ENCODE results near the gene HSPA12A. TPM values are rescaled to one million over a fixed set of nuclear protein-coding genes. Genes with fewer than 3 reads are reported as not detected.

The HSPA12A gene
- total RNA-seq, 1 experiment from 2014 or later: 3.1 TPM

GRCh38 chr10:116667484-116667883 is 74.9 kb downstream of the HSPA12A start:
- ATAC-seq (no peak), DNase-seq (no peak)
- Histone ChIP-seq H2AFZ (ENCODE audit: low read length) (no peak overlapping the region), H3K9me2 (replicated peaks; ENCODE audit: low read length) (no peaks in the 10 kb centered on the region), H3K36me3 (ENCODE audit: low read depth, low read length) (no peaks in the 10 kb centered on the region), H3K4me1 (ENCODE audit: insufficient read depth, low read length) (peaks cover 24% of the 10 kb centered on the region), H4K20me1 (ENCODE audit: low read length) (no peaks in the 10 kb centered on the region), H3K4me3 (ENCODE audit: low read length) (no peak overlapping the region), H3K9me3 (ENCODE audit: low read length) (no peaks in the 10 kb centered on the region), H3K79me2 (ENCODE audit: low read length) (no peaks in the 10 kb centered on the region), H3F3A (ENCODE audit: low read length, unreplicated experiment) (no peaks in the 10 kb centered on the region), H3K4me2 (ENCODE audit: low read length) (no peak overlapping the region), H3K27ac (ENCODE audit: low read length) (no peak overlapping the region), H3K27me3 (ENCODE audit: low read length) (no peaks in the 10 kb centered on the region; the same call in 1 of the 2 replicates), H3K9ac (ENCODE audit: low read length) (no peak overlapping the region)
- BruUV-seq (replicated peaks): no TSS peak
- intact Hi-C loops (cut with micrococcal nuclease): no loop called here
- TF ChIP-seq EZH2phosphoT487 (IDR thresholded peaks at IDR 0.05; ENCODE audit: borderline replicate concordance, low read length) (no peak), EZH2 (IDR thresholded peaks at IDR 0.05; ENCODE audit: low read length, unreplicated experiment) (no peak), CTCF (conservative IDR thresholded peaks at IDR 0.05; ENCODE audit: low read depth, low read length) (no peak)
- POLR2A ChIA-PET (ENCODE audit: unreplicated experiment): no interaction called here
- CTCF ChIA-PET: no interaction called here

GRCh38 chr10:116665541-116666125 is 76.7 kb downstream of the HSPA12A start:
- H3K4me1 ChIP-seq (ENCODE audit: insufficient read depth, low read length): peaks cover 8% of the 10 kb centered on the region; the same call in 1 of the 2 replicates
- H3K27me3 ChIP-seq (ENCODE audit: low read length): peaks cover 4% of the 10 kb centered on the region; the same call in 1 of the 2 replicates
- DNase-seq (no peak), ATAC-seq (no peak)
- no peak overlapping the region for H2AFZ ChIP-seq (ENCODE audit: low read length)
- no peak overlapping the region for H3K4me3 ChIP-seq (ENCODE audit: low read length)
- TF ChIP-seq EZH2 (IDR thresholded peaks at IDR 0.05; ENCODE audit: low read length, unreplicated experiment) (no peak), CTCF (conservative IDR thresholded peaks at IDR 0.05; ENCODE audit: low read depth, low read length) (no peak)
- H3K27ac ChIP-seq (ENCODE audit: low read length): no peak overlapping the region
- ChIA-PET CTCF (no interaction called here), POLR2A (ENCODE audit: unreplicated experiment) (no interaction called here)
- no peak overlapping the region for H3K9ac ChIP-seq (ENCODE audit: low read length)
- H4K20me1 ChIP-seq (ENCODE audit: low read length): no peaks in the 10 kb centered on the region
- no peaks in the 10 kb centered on the region for H3K9me2 ChIP-seq (replicated peaks; ENCODE audit: low read length)
- H3K4me2 ChIP-seq (ENCODE audit: low read length): no peak overlapping the region
- BruUV-seq (replicated peaks): no TSS peak
- H3K36me3 ChIP-seq (ENCODE audit: low read depth, low read length): no peaks in the 10 kb centered on the region
- intact Hi-C loops (cut with micrococcal nuclease): no loop called here
- no peaks in the 10 kb centered on the region for H3K9me3 ChIP-seq (ENCODE audit: low read length)
- no peaks in the 10 kb centered on the region for H3F3A ChIP-seq (ENCODE audit: low read length, unreplicated experiment)
- H3K79me2 ChIP-seq (ENCODE audit: low read length): no peaks in the 10 kb centered on the region

GRCh38 chr10:116664631-116665030 is 77.7 kb downstream of the HSPA12A start:
- Histone ChIP-seq H2AFZ (ENCODE audit: low read length) (no peak overlapping the region), H3K4me3 (ENCODE audit: low read length) (no peak overlapping the region), H3K79me2 (ENCODE audit: low read length) (no peaks in the 10 kb centered on the region), H3K9me3 (ENCODE audit: low read length) (no peaks in the 10 kb centered on the region), H3K9me2 (replicated peaks; ENCODE audit: low read length) (no peaks in the 10 kb centered on the region), H3K9ac (ENCODE audit: low read length) (no peak overlapping the region), H3K27ac (ENCODE audit: low read length) (no peak overlapping the region), H4K20me1 (ENCODE audit: low read length) (no peaks in the 10 kb centered on the region), H3K36me3 (ENCODE audit: low read depth, low read length) (no peaks in the 10 kb centered on the region), H3K27me3 (ENCODE audit: low read length) (peaks cover 8% of the 10 kb centered on the region; the same call in 1 of the 2 replicates), H3K4me1 (ENCODE audit: insufficient read depth, low read length) (0 out of 2 replicates have a peak, but pooled peaks cover 7% of the 10 kb centered on the region), H3F3A (ENCODE audit: low read length, unreplicated experiment) (no peaks in the 10 kb centered on the region), H3K4me2 (ENCODE audit: low read length) (no peak overlapping the region)
- no peak for ATAC-seq
- intact Hi-C loops (cut with micrococcal nuclease): no loop called here
- no peak for DNase-seq
- no TSS peak for BruUV-seq (replicated peaks)
- CTCF ChIA-PET: no interaction called here
- POLR2A ChIA-PET (ENCODE audit: unreplicated experiment): no interaction called here
- TF ChIP-seq CTCF (conservative IDR thresholded peaks at IDR 0.05; ENCODE audit: low read depth, low read length) (no peak), EZH2phosphoT487 (IDR thresholded peaks at IDR 0.05; ENCODE audit: borderline replicate concordance, low read length) (no peak), EZH2 (IDR thresholded peaks at IDR 0.05; ENCODE audit: low read length, unreplicated experiment) (no peak)
